H1 (cell line): ENCODE measurements around the gene C3orf85. TPM values are rescaled to one million over a fixed set of nuclear protein-coding genes. Genes with fewer than 3 reads are reported as not detected.

ENCODE experiments used
- CTCF ChIA-PET: fragments of 300-600 bp; sonication (Branson Sonifier 250); formaldehyde crosslinking; loops from one replicate; lab custom pipeline; 2021; ENCODE audit not compliant: partially characterized antibody; lab: Charles Lee
- POLR2A ChIA-PET: fragments of 300-600 bp; sonication (Branson Sonifier 250); formaldehyde crosslinking; loops from one replicate; lab custom pipeline; 2021; ENCODE audit warnings: inconsistent platforms; ENCODE audit not compliant: partially characterized antibody; lab: Charles Lee
- DNase-seq, 2 experiments: peaks; one replicate each; pipeline versions ENCODE4 v3.0.0 to v3.0.0-alpha.2; 2010 to 2022; ENCODE audit warnings: low spot score in 2 of 2, low read depth in 1 of 2, mixed read lengths in 1 of 2
- FAIRE-seq: peaks from 2 replicates; lab custom pipeline; 2011; peaks lifted over from hg19 to GRCh38; lab: Jason Lieb, UNC
- H2AFZ ChIP-seq: 2 replicates; pipeline ENCODE4 v1.8.1; 2012; ENCODE audit warnings: low read length, inconsistent platforms
- H2AK5ac ChIP-seq: 2 replicates; pipeline ENCODE4 v1.6.1; 2013; ENCODE audit warnings: low read depth, low read length
- H2BK120ac ChIP-seq: replicated peaks from 2 replicates; pipeline ENCODE3; 2013; ENCODE audit warnings: low read depth, low read length, inconsistent platforms
- H2BK12ac ChIP-seq: 2 replicates; pipeline ENCODE4 v1.6.1; 2013; ENCODE audit warnings: low read depth, low read length
- H2BK15ac ChIP-seq: 2 replicates; pipeline ENCODE4 v1.6.1; 2013; ENCODE audit warnings: low read length
- H2BK20ac ChIP-seq: 2 replicates; pipeline ENCODE4 v1.6.1; 2013; ENCODE audit warnings: low read length
- H2BK5ac ChIP-seq: 2 replicates; pipeline ENCODE4 v1.6.1; 2013; ENCODE audit warnings: low read depth, low read length
- H3K14ac ChIP-seq: 2 replicates; pipeline ENCODE4 v1.6.1; 2013; ENCODE audit warnings: inconsistent platforms; ENCODE audit not compliant: insufficient read length
- H3K18ac ChIP-seq: 2 replicates; pipeline ENCODE4 v1.6.1; 2013; ENCODE audit warnings: low read length; ENCODE audit errors: extremely low read depth
- H3K23ac ChIP-seq: 2 replicates; pipeline ENCODE4 v1.6.1; 2013; ENCODE audit warnings: inconsistent platforms; ENCODE audit not compliant: insufficient read length
- H3K23me2 ChIP-seq: 2 replicates; pipeline ENCODE4 v1.6.1; 2013; ENCODE audit warnings: low read depth, low read length
- H3K27ac ChIP-seq: 2 replicates; pipeline ENCODE4 v1.6.1; 2011; ENCODE audit warnings: low read depth, low read length, inconsistent platforms
- H3K27me3 ChIP-seq, 4 experiments: replicated peaks in 1 of 4; 1 replicate in 1 of 4; 2 replicates in 3 of 4; pipeline versions ENCODE4 v1.6.1 to v1.8.1; 2011 to 2013; ENCODE audit warnings: low read length in 3 of 4, mild to moderate bottlenecking in 3 of 4, inconsistent platforms in 2 of 4, mixed read lengths in 2 of 4, moderate library complexity in 1 of 4; ENCODE audit not compliant: control insufficient read depth in 3 of 4, insufficient read depth in 3 of 4; ENCODE audit errors: extremely low read depth in 1 of 4
- H3K36me3 ChIP-seq, 4 experiments: 2 replicates each; pipeline versions ENCODE4 v1.6.1 to v1.8.1; 2011 to 2013; ENCODE audit warnings: mild to moderate bottlenecking in 4 of 4, low read length in 3 of 4, moderate library complexity in 2 of 4, control low read depth in 1 of 4, inconsistent platforms in 1 of 4; ENCODE audit not compliant: insufficient read depth in 4 of 4, control insufficient read depth in 2 of 4
- H3K4ac ChIP-seq: replicated peaks from 2 replicates; pipeline ENCODE3; 2013; ENCODE audit warnings: low read length, low read depth, mixed read lengths, inconsistent platforms; ENCODE audit not compliant: insufficient read length
- H3K4me1 ChIP-seq, 4 experiments: replicated peaks in 1 of 4; 1 replicate in 1 of 4; 2 replicates in 3 of 4; pipeline versions ENCODE4 v1.6.1 to v1.8.1; 2011 to 2013; ENCODE audit warnings: low read length in 3 of 4, inconsistent platforms in 2 of 4, mixed read lengths in 1 of 4; ENCODE audit not compliant: insufficient read depth in 4 of 4, control insufficient read depth in 3 of 4
- H3K4me2 ChIP-seq, 2 experiments: 2 replicates each; pipeline versions ENCODE4 v1.6.1 to v1.8.1; 2011 to 2013; ENCODE audit warnings: low read depth in 2 of 2, low read length in 2 of 2, control low read depth in 1 of 2, inconsistent platforms in 1 of 2, mild to moderate bottlenecking in 1 of 2; ENCODE audit not compliant: insufficient read depth in 1 of 2
- H3K4me3 ChIP-seq, 4 experiments: fragments of 200-600, 300-600 bp in 1 of 4; sonication (generic), shearing (Covaris generic), sonication (Bioruptor Twin) in 1 of 4; 2 replicates each; pipeline versions ENCODE4 v1.5.1 to v1.8.1; 2011 to 2016; ENCODE audit warnings: low read length in 4 of 4, low read depth in 3 of 4, control low read depth in 2 of 4, inconsistent platforms in 2 of 4, mild to moderate bottlenecking in 2 of 4, mixed read lengths in 1 of 4, moderate library complexity in 1 of 4; ENCODE audit not compliant: insufficient read depth in 2 of 4; ENCODE audit errors: extremely low read depth in 1 of 4
- H3K56ac ChIP-seq: replicated peaks from 2 replicates; pipeline ENCODE3; 2013; ENCODE audit warnings: low read depth, mild to moderate bottlenecking, mixed read lengths, low read length, inconsistent platforms; ENCODE audit not compliant: insufficient read length
- H3K79me1 ChIP-seq: 2 replicates; pipeline ENCODE4 v1.6.1; 2013; ENCODE audit warnings: low read depth, low read length, control low read depth
- H3K79me2 ChIP-seq, 2 experiments: 2 replicates each; pipeline versions ENCODE4 v1.6.1 to v1.8.1; 2012 to 2013; ENCODE audit warnings: low read length in 2 of 2, mild to moderate bottlenecking in 2 of 2, inconsistent platforms in 1 of 2; ENCODE audit not compliant: insufficient read depth in 2 of 2, control insufficient read depth in 1 of 2
- H3K9ac ChIP-seq, 4 experiments: replicated peaks in 1 of 4; 1 replicate in 1 of 4; 2 replicates in 3 of 4; pipeline versions ENCODE4 v1.6.1 to v1.8.1; 2011 to 2013; ENCODE audit warnings: low read depth in 3 of 4, low read length in 3 of 4, control low read depth in 2 of 4, mild to moderate bottlenecking in 2 of 4, moderate library complexity in 2 of 4, inconsistent platforms in 1 of 4; ENCODE audit errors: extremely low read depth in 1 of 4
- H3K9me3 ChIP-seq, 2 experiments: 2 replicates each; pipeline versions ENCODE4 v1.6.1 to v1.8.1; 2012 to 2013; ENCODE audit warnings: mild to moderate bottlenecking in 2 of 2, moderate library complexity in 2 of 2, control low read depth in 1 of 2, inconsistent platforms in 1 of 2, low read depth in 1 of 2, low read length in 1 of 2, mixed read lengths in 1 of 2; ENCODE audit not compliant: insufficient read depth in 2 of 2
- H4K20me1 ChIP-seq, 2 experiments: replicated peaks in 1 of 2; 2 replicates each; pipeline versions ENCODE3 to v1.8.1; 2011 to 2013; ENCODE audit warnings: inconsistent platforms in 2 of 2, low read length in 2 of 2, mild to moderate bottlenecking in 1 of 2; ENCODE audit not compliant: insufficient read depth in 2 of 2, control insufficient read depth in 1 of 2
- H4K5ac ChIP-seq: 2 replicates; pipeline ENCODE4 v1.6.1; 2013; ENCODE audit warnings: low read length, low read depth, mixed read lengths, inconsistent platforms; ENCODE audit not compliant: insufficient read length
- H4K8ac ChIP-seq: 2 replicates; pipeline ENCODE4 v1.8.0; 2013; ENCODE audit warnings: mild to moderate bottlenecking, moderate library complexity, low read length, inconsistent platforms; ENCODE audit not compliant: insufficient read depth; ENCODE audit errors: extremely low read depth
- H4K91ac ChIP-seq: replicated peaks from 2 replicates; pipeline ENCODE3; 2013; ENCODE audit warnings: low read length, mixed read lengths, inconsistent platforms; ENCODE audit not compliant: insufficient read length
- ATF3 ChIP-seq: IDR thresholded peaks from 2 replicates; pipeline ENCODE4 v1.6.1; 2011; ENCODE audit warnings: low read depth, mild to moderate bottlenecking, low read length; ENCODE audit not compliant: insufficient read depth
- JUN ChIP-seq: IDR thresholded peaks from 2 replicates; pipeline ENCODE4 v1.6.1; 2011; ENCODE audit warnings: low read depth, mild to moderate bottlenecking, improper control_type of control experiment, low read length
- POLR2A ChIP-seq, 2 experiments: IDR thresholded peaks; 1 replicate in 1 of 2; 2 replicates in 1 of 2; pipeline ENCODE4 v1.6.1; 2011; ENCODE audit warnings: low read depth in 2 of 2, low read length in 2 of 2, mild to moderate bottlenecking in 2 of 2; ENCODE audit errors: control extremely low read depth in 1 of 2
- RFX5 ChIP-seq: IDR thresholded peaks from 2 replicates; pipeline ENCODE4 v1.6.1; 2011; ENCODE audit warnings: low read depth, low read length, improper control_type of control experiment, borderline replicate concordance
- TAF1 ChIP-seq: IDR thresholded peaks from 2 replicates; pipeline ENCODE4 v1.6.1; 2011; ENCODE audit warnings: mild to moderate bottlenecking, low read depth, low read length
- WGBS, 2 experiments: shearing (Covaris generic) in 1 of 2; methylation state at CpG; one replicate each; pipeline versions ENCODE4 v1.1.6 to v1.1.7; 2013 to 2015; ENCODE audit warnings: low lambda C conversion rate in 2 of 2, mixed read lengths in 2 of 2, inconsistent platforms in 1 of 2, low coverage in 1 of 2, missing lambda C conversion rate in 1 of 2; ENCODE audit not compliant: insufficient replicate concordance in 2 of 2, insufficient coverage in 1 of 2, insufficient read length in 1 of 2; ENCODE audit errors: extremely low coverage in 1 of 2, missing lambda C conversion rate in 1 of 2; 5-methylcytosine and 5-hydroxymethylcytosine counted together
- polyA plus RNA-seq, 7 experiments: library from polyadenylated mRNA; depleted of rRNA in 3 of 7; stranded (reverse) in 5 of 7; unstranded in 2 of 7; fragments of >200 nt in 5 of 7; fragments of 200-250 nt in 2 of 7; gene quantifications; 1 replicate in 5 of 7; 2 replicates in 1 of 7; 4 replicates in 1 of 7; pipeline versions ENCODE4 v1.2.1 to v1.2.3, GENCODE V29; 2011 to 2013; ENCODE audit warnings: missing spikeins in 2 of 7, mixed read lengths in 2 of 7
- total RNA-seq: library from RNA; stranded (reverse); fragmentation: NEBNext Ultra II Directional; extraction: Animal tissue kit (Norgen Biotek cat#: 25700); gene quantifications from 2 replicates; pipeline ENCODE4 v1.2.1, GENCODE V29; 2021

The C3orf85 gene
- total and polyA plus RNA-seq, 2 of the 8 experiments (the other 6 are each of a cell fraction or from before 2014, with no cell fraction given): not detected

GRCh38 chr3:109161487-109162123, 25.1 kb downstream of the C3orf85 start:
- no peak overlapping the region for H3K56ac ChIP-seq
- H2BK15ac ChIP-seq: no peak overlapping the region
- no peaks in the 10 kb centered on the region; a peak in 1 of 7 replicates for H3K27me3 ChIP-seq
- H2BK12ac ChIP-seq: no peak overlapping the region
- H3K36me3 ChIP-seq: no peaks in the 10 kb centered on the region
- ChIA-PET POLR2A (no interaction called here), CTCF (interaction anchor here (0.5 to 1.4 kb wide), 3 partner anchors 13 to 66 kb away, joined by 3 read pairs; no protein-coding TSS in a partner anchor)
- H4K8ac ChIP-seq: no peak overlapping the region
- H3K18ac ChIP-seq: no peak overlapping the region
- no peak overlapping the region for H3K4ac ChIP-seq
- no peak overlapping the region for H2AFZ ChIP-seq
- TF ChIP-seq JUN (no peak), POLR2A (IDR thresholded peaks at IDR 0.05; ENCODE audit: control extremely low read depth in 1 of 2, low read depth in 2 of 2, low read length in 2 of 2) (no peak), TAF1 (no peak), ATF3 (no peak), RFX5 (no peak)
- FAIRE-seq (no peak), DNase-seq (no peak)
- no peak overlapping the region for H3K4me2 ChIP-seq
- no peaks in the 10 kb centered on the region for H3K4me1 ChIP-seq
- H2BK120ac ChIP-seq: no peak overlapping the region
- H3K4me3 ChIP-seq: no peak overlapping the region
- no peak overlapping the region for H2BK5ac ChIP-seq
- no peak overlapping the region for H3K14ac ChIP-seq
- no peak overlapping the region for H4K5ac ChIP-seq
- H3K79me2 ChIP-seq: no peaks in the 10 kb centered on the region
- H3K23me2 ChIP-seq: no peaks in the 10 kb centered on the region
- no peak overlapping the region for H2AK5ac ChIP-seq
- no peaks in the 10 kb centered on the region for H4K20me1 ChIP-seq
- no peaks in the 10 kb centered on the region for H3K9me3 ChIP-seq
- no peak overlapping the region for H3K27ac ChIP-seq
- no peak overlapping the region for H4K91ac ChIP-seq
- H2BK20ac ChIP-seq: no peak overlapping the region
- H3K9ac ChIP-seq: no peak overlapping the region
- 82% methylated on average over 2 of the region's 2 CpGs; no CpG with 5 or more reads in 1 of the 2 experiments for WGBS, 2 experiments
- no peak overlapping the region for H3K23ac ChIP-seq
- no peaks in the 10 kb centered on the region for H3K79me1 ChIP-seq
